C4-2B (cell line): ENCODE measurements around the gene ZG16.
A peak's percentile ranks its signal among the peaks of the same experiment; 100 is the strongest.
"Not testable (repeated sequence)": the region's sequence is repeated elsewhere in the genome, so short reads cannot be mapped to it uniquely, and the experiment has no call there.

Experiments used
- H3K27ac ChIP-seq: fragments of 450-650 bp; 2 replicates; pipeline ENCODE4 v1.5.1; 2017
- ZFX ChIP-seq: fragments of 450-650 bp; IDR thresholded peaks from 2 replicates; pipeline ENCODE4 v1.6.1; 2017
- TF ChIP-seq, protein P1 (sequence below): fragments of 450-650 bp; conservative IDR thresholded peaks from 2 replicates; pipeline ENCODE4 v1.5.1; 2017; ENCODE audit warnings: mild to moderate bottlenecking

ZG16 gene

DNA sequence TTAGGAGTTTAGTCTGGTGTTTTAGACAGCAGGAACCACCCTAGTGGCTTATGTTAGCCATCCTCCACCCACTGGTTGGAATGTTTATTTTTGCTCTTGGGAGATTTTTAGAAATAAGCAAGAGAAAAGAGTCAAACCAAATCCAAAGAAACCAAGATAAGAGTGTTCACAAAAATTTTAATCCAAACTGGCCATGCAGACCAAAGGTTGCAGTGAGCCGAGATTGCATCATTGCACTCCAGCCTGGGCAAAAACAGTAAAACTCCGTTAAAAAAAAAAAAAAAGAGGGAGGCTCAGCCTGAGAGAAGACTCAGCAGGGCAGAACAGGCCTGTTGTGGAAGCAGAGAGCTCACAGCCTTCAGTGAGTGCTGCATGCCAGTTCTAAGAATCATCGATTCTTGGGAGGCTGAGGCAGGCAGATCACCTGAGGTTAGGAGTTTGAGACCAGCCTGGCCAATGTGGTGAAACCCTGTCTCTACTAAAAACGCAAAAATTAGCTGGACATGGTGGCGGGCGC is 20.0 kb upstream of the ZG16 start:
- no peak overlapping the region for H3K27ac ChIP-seq
- TF ChIP-seq ZFX, result no peak
- TF ChIP-seq, protein P1, sequence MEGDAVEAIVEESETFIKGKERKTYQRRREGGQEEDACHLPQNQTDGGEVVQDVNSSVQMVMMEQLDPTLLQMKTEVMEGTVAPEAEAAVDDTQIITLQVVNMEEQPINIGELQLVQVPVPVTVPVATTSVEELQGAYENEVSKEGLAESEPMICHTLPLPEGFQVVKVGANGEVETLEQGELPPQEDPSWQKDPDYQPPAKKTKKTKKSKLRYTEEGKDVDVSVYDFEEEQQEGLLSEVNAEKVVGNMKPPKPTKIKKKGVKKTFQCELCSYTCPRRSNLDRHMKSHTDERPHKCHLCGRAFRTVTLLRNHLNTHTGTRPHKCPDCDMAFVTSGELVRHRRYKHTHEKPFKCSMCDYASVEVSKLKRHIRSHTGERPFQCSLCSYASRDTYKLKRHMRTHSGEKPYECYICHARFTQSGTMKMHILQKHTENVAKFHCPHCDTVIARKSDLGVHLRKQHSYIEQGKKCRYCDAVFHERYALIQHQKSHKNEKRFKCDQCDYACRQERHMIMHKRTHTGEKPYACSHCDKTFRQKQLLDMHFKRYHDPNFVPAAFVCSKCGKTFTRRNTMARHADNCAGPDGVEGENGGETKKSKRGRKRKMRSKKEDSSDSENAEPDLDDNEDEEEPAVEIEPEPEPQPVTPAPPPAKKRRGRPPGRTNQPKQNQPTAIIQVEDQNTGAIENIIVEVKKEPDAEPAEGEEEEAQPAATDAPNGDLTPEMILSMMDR, result no peak

DNA sequence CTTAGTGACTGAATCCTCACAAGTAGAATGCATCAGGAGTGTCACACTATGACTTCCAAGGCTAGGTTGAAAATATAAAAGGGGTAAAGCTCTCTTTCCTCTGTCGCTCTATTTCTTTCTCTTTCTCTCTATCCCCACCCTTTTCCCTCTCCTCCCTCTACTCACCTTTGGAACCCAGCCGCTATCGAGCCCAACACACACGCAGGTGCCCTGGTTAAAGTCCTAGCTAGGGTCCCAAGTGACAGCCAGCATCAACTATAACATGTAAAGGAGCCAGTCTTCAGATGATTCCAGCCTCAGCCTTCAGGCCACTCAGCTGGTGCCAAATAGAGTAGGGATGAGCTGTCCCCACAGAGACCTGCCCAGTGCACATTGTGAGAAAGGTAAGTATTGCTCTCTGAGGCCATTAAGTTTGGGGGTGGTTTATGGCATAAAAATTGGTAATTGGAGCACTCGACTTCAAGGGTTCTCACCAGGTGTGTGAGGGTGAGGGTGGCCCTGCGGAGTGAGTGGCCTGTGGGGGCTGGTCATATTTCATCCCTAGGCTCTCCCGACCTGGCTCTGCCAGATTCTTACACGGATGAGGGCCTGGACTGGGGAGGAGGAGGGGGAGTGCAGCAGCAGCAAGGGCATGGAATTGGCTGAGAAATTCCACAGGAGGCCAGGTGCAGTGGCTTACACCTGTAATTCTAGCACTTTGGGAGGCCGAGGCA is 17.3 kb upstream of the ZG16 start:
- no peak overlapping the region for H3K27ac ChIP-seq
- TF ChIP-seq ZFX, result no peak
- TF ChIP-seq, protein P1, result no peak

DNA sequence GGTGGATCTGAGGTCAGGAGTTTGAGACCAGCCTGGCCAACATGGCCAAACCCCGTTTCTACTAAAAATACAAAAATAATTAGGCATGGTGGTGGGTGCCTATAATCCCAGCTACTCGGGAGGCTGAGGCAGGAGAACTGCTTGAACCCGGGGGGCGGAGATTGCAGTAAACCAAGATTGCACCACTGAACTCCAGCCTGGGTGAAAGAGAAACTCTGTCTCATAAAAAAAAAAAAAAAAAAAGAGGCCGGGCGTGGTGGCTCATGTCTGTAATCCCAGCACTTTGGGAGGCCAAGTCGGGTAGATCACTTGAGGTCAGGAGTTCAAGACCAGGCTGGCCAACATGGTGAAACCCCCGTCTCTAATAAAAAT is 16.8 kb upstream of the ZG16 start:
- H3K27ac ChIP-seq, result not testable (repeated sequence)

DNA sequence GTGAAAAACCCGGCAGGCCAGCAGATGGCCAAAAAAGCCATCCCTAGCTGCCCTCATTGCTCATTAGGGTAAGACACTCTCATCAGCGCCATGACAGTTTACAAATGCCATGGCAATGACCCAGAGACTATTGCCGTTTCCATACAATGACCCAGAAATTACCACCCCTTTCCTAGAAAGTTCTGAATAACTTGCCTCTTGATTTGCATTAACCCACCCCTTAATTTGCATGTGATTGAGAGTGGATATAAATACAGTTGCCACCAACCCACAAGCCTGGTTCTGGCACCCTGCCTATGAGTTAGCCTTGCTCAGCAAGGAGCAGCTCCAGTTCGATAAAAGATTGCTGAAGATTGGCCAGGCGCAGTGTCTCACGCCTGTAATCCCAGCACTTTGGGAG is 16.2 kb upstream of the ZG16 start:
- TF ChIP-seq, protein P1, result no peak
- no peak for TF ChIP-seq ZFX
- H3K27ac ChIP-seq, result no peak overlapping the region

DNA sequence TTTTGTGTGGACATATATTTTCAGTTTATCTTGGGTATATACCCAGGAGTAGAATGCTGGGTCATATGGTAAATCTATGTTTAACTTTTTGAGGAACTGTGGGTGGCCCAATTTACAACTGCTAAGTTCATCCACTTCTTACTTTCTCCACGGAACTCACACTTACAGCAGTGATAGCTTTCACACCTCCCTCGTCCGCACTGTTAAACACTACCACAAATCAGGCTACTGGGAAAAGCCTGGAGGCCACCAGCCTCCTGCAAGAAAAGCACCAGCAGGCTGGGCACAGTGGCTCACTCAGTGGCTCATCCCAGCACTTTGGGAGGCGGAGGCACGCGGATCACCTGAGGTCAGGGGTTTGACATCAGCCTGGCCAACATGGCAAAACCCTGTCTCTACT is 14.7 kb upstream of the ZG16 start:
- H3K27ac ChIP-seq, result peak overlapping the region; percentile 88; the same call in 1 of the 2 replicates
- TF ChIP-seq ZFX, result no peak
- TF ChIP-seq, protein P1, result no peak

DNA sequence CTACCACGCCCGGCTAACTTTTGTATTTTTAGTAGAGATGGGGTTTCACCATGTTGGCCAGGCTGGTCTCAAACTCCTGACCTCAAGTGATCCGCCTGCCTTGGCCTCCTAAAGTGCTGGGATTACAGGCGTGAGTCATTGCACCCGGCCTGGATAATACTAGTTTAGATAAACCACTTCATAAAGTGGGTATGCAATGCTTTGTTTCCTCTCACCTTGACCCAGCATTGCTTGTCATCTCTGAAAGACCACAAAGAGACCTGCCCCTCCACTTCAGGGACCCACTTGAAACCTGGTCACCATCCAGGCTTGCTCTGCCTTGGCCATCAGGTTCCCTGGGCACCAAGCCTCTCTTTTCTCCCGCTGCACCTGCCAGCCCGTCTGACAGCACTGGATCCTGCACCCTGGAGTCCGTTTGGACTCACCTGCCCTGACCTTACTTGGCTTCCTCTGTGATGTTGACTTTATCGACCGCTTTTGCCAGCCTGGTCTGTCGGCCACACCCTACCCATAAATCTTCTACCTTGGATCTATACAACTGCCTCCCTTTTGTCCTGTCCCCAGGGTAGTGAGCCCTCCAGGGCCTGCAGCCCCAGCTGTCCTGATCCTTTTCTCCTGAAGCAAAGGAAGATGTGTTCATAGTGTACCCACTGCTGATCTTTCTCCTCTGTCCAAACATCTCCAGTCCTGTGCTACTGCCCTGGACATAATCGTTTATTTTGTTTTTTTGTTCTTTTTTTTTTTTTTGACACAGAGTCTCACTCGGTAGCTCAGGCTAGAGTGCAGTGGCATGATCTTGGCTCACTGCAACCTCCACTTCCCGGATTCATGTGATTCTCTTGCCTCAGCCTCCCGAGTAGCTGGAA is 12.7 kb upstream of the ZG16 start:
- TF ChIP-seq, protein P1, result no peak
- TF ChIP-seq ZFX, result no peak
- peak overlapping the region; percentile 88 for H3K27ac ChIP-seq

DNA sequence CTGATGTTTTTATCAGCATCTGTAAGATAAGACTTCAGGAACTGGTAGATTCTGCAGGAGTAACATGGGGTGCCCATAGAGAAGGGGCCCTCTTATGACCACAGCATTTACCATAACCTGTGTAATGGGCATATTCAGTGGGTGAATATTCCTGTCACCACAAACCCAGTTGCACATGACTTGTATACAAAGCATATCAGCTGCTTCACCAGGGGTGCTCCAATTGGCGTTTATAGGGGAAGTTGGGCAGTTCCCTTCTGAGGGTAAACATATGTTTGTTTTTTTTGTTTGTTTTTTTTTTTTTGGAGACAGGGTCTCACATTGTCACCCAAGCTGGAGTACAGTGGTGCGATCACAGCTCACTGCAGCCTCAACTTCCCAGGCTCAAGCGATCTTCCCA is 11.5 kb upstream of the ZG16 start:
- H3K27ac ChIP-seq, result peak overlapping the region; percentile 88

More for the DNA sequence above, 11.5 kb upstream of the ZG16 start:
- TF ChIP-seq ZFX, result no peak
- TF ChIP-seq, protein P1, result no peak
